SK-N-SH (cell line): ENCODE data around the gene TNFRSF12A. TPM values are rescaled to one million over a fixed set of nuclear protein-coding genes. Genes with fewer than 3 reads are reported as not detected.

Experiments
- CTCF ChIA-PET: fragments of 300-600, 350-600 bp; formaldehyde crosslinking; extraction: SDS; loops from one replicate; lab custom pipeline; 2021; lab: Yijun Ruan, JAX
- POLR2A ChIA-PET: fragments of 350-600 bp; sonication (Branson Sonifier 250); formaldehyde crosslinking; extraction: SDS; loops from one replicate; lab custom pipeline; 2020; ENCODE audit warnings: antibody characterized with exemption, inconsistent platforms; lab: Yijun Ruan, JAX
- DNase-seq: peaks from one replicate; pipeline ENCODE4 v3.0.0; 2012
- H2AFZ ChIP-seq: fragments of 200-600 bp; sonication (generic); 2 replicates; pipeline ENCODE4 v1.8.1; 2016; ENCODE audit warnings: antibody characterized with exemption, mild to moderate bottlenecking, low read depth
- H3F3A ChIP-seq: fragments of 200-600 bp; sonication (generic); replicated peaks from 2 replicates; pipeline ENCODE3; 2016; ENCODE audit warnings: antibody characterized with exemption, mild to moderate bottlenecking; ENCODE audit not compliant: insufficient read depth
- H3K27ac ChIP-seq, 2 experiments: fragments of 200-500 bp in 1 of 2; fragments of 200-600 bp in 1 of 2; sonication (Bioruptor generic) in 1 of 2; sonication (generic), shearing (Covaris generic) in 1 of 2; 2 replicates each; pipeline versions ENCODE4 v1.5.1 to v1.6.1; 2014 to 2016; ENCODE audit warnings: low read depth in 2 of 2, inconsistent platforms in 1 of 2, low read length in 1 of 2, mild to moderate bottlenecking in 1 of 2, mixed read lengths in 1 of 2
- H3K27me3 ChIP-seq: fragments of 200-600 bp; sonication (generic), shearing (Covaris generic); 2 replicates; pipeline ENCODE4 v1.6.1; 2016; ENCODE audit warnings: mixed run types; ENCODE audit not compliant: insufficient read depth
- H3K36me3 ChIP-seq, 2 experiments: fragments of 200-500 bp in 1 of 2; fragments of 200-600 bp in 1 of 2; sonication (Bioruptor generic) in 1 of 2; sonication (generic) in 1 of 2; replicated peaks in 1 of 2; 2 replicates each; pipeline versions ENCODE3 to v1.5.1; 2014 to 2016; ENCODE audit warnings: low read length in 1 of 2, mild to moderate bottlenecking in 1 of 2; ENCODE audit not compliant: insufficient read depth in 2 of 2, control insufficient read depth in 1 of 2
- H3K4me1 ChIP-seq, 2 experiments: fragments of 200-500 bp in 1 of 2; fragments of 200-600 bp in 1 of 2; sonication (Bioruptor generic) in 1 of 2; sonication (generic), shearing (Covaris generic) in 1 of 2; 2 replicates each; pipeline versions ENCODE4 v1.5.1 to v1.6.1; 2014 to 2016; ENCODE audit warnings: low read depth in 1 of 2, low read length in 1 of 2, mixed run types in 1 of 2; ENCODE audit not compliant: insufficient read depth in 2 of 2, control insufficient read depth in 1 of 2
- H3K4me2 ChIP-seq: fragments of 200-600 bp; sonication (generic), shearing (Covaris generic); 2 replicates; pipeline ENCODE4 v1.6.1; 2017; ENCODE audit warnings: mixed run types
- H3K4me3 ChIP-seq, 2 experiments: fragments of 200-500 bp in 1 of 2; fragments of 200-600 bp in 1 of 2; sonication (Bioruptor generic) in 1 of 2; sonication (generic), shearing (Covaris generic) in 1 of 2; 2 replicates each; pipeline versions ENCODE4 v1.5.1 to v1.8.1; 2014 to 2016; ENCODE audit warnings: low read depth in 2 of 2, inconsistent platforms in 1 of 2, low read length in 1 of 2, mild to moderate bottlenecking in 1 of 2, mixed read lengths in 1 of 2, moderate library complexity in 1 of 2
- H3K79me2 ChIP-seq: fragments of 200-600 bp; sonication (generic); 2 replicates; pipeline ENCODE4 v1.8.1; 2017; ENCODE audit warnings: mild to moderate bottlenecking; ENCODE audit not compliant: insufficient read depth
- H3K9ac ChIP-seq: fragments of 200-600 bp; sonication (generic); 2 replicates; pipeline ENCODE4 v1.6.1; 2017; ENCODE audit warnings: mixed run types
- H3K9me2 ChIP-seq: fragments of 200-600 bp; sonication (generic); 2 replicates; pipeline ENCODE4 v1.6.1; 2017; ENCODE audit warnings: mixed run types
- H3K9me3 ChIP-seq: fragments of 200-600 bp; sonication (generic); 2 replicates; pipeline ENCODE4 v1.6.1; 2017; ENCODE audit warnings: mixed run types, mild to moderate bottlenecking, moderate library complexity
- H4K20me1 ChIP-seq: fragments of 200-600 bp; sonication (generic); 2 replicates; pipeline ENCODE4 v1.6.1; 2017; ENCODE audit warnings: mild to moderate bottlenecking, mixed run types; ENCODE audit not compliant: insufficient read depth
- ELF1 ChIP-seq: IDR thresholded peaks from 2 replicates; pipeline ENCODE4 v1.4.0; 2012
- EP300 ChIP-seq, 2 experiments: IDR thresholded peaks; 2 replicates each; pipeline versions ENCODE4 v1.4.0 to v1.6.1; 2012; ENCODE audit warnings: borderline replicate concordance in 1 of 2, low read depth in 1 of 2, low read length in 1 of 2
- FOSL2 ChIP-seq: IDR thresholded peaks from 2 replicates; pipeline ENCODE4 v1.4.0; 2012; ENCODE audit warnings: low read depth, mild to moderate bottlenecking, moderate library complexity, borderline replicate concordance
- FOXJ3 ChIP-seq: sonication (generic); formaldehyde crosslinking; IDR thresholded peaks from 2 replicates; pipeline ENCODE4 v1.5.1; 2020; ENCODE audit warnings: mild to moderate bottlenecking, missing genetic modification reagents
- GABPA ChIP-seq: IDR thresholded peaks from 2 replicates; pipeline ENCODE4 v1.4.0; 2012; ENCODE audit warnings: low read depth, mild to moderate bottlenecking
- GATA2 ChIP-seq: sonication (generic); formaldehyde crosslinking; IDR thresholded peaks from 2 replicates; pipeline ENCODE4 v1.5.0; 2020; ENCODE audit warnings: mild to moderate bottlenecking, missing genetic modification reagents
- JUND ChIP-seq: IDR thresholded peaks from 2 replicates; pipeline ENCODE4 v1.4.0; 2012
- MEF2A ChIP-seq: IDR thresholded peaks from 2 replicates; pipeline ENCODE4 v1.4.0; 2012; ENCODE audit warnings: low read depth, borderline replicate concordance
- NFIC ChIP-seq: IDR thresholded peaks from 2 replicates; pipeline ENCODE4 v1.4.0; 2012; ENCODE audit warnings: borderline replicate concordance
- NRF1 ChIP-seq: IDR thresholded peaks from 2 replicates; pipeline ENCODE4 v1.6.1; 2012; ENCODE audit warnings: low read depth, mild to moderate bottlenecking, low read length
- RAD21 ChIP-seq: IDR thresholded peaks from 2 replicates; pipeline ENCODE4 v1.6.1; 2012; ENCODE audit warnings: mild to moderate bottlenecking, low read length
- RCOR1 ChIP-seq: fragments of 150-350 bp; IDR thresholded peaks from 2 replicates; pipeline ENCODE4 v1.6.1; 2017; ENCODE audit warnings: antibody characterized with exemption, low read length
- RFX5 ChIP-seq: IDR thresholded peaks from 2 replicates; pipeline ENCODE4 v1.6.1; 2012; ENCODE audit warnings: mild to moderate bottlenecking, improper control_type of control experiment, low read length
- SIN3A ChIP-seq: IDR thresholded peaks from 2 replicates; pipeline ENCODE4 v1.6.1; 2012; ENCODE audit warnings: low read depth, mild to moderate bottlenecking, low read length, moderate library complexity, borderline replicate concordance
- SMC3 ChIP-seq: IDR thresholded peaks from 2 replicates; pipeline ENCODE4 v1.6.1; 2012; ENCODE audit warnings: low read depth, low read length, improper control_type of control experiment
- TCF12 ChIP-seq: IDR thresholded peaks from 2 replicates; pipeline ENCODE4 v1.4.0; 2012
- TEAD4 ChIP-seq: IDR thresholded peaks from 2 replicates; pipeline ENCODE4 v1.4.0; 2012; ENCODE audit warnings: mild to moderate bottlenecking, borderline replicate concordance; ENCODE audit not compliant: insufficient read depth
- USF2 ChIP-seq: fragments of 150-350 bp; IDR thresholded peaks from 2 replicates; pipeline ENCODE4 v1.6.1; 2017; ENCODE audit warnings: antibody characterized with exemption, low read length, low read depth, borderline replicate concordance
- YY1 ChIP-seq: IDR thresholded peaks from 2 replicates; pipeline ENCODE4 v1.4.0; 2012; ENCODE audit warnings: low read depth, mild to moderate bottlenecking
- WGBS: methylation state at CpG from one replicate; pipeline ENCODE4 v1.1.6; 2017; ENCODE audit warnings: low lambda C conversion rate; 5-methylcytosine and 5-hydroxymethylcytosine counted together
- polyA plus RNA-seq, 3 experiments: library from polyadenylated mRNA; depleted of rRNA; stranded (reverse); fragments of >200 nt; gene quantifications; 2 replicates each; pipeline ENCODE4 v1.2.3, GENCODE V29; 2012
- TF ChIP-seq, protein P1 (sequence below): IDR thresholded peaks from 2 replicates; pipeline ENCODE4; 2012
- TF ChIP-seq, protein P2 (sequence below): fragments of 200-600 bp; sonication (generic); IDR thresholded peaks from 2 replicates; pipeline ENCODE4 v1.6.1; 2017; ENCODE audit warnings: antibody characterized with exemption, mild to moderate bottlenecking, moderate library complexity
- TF ChIP-seq, protein P3 (sequence below): IDR thresholded peaks from 2 replicates; pipeline ENCODE4 v1.4.0; 2012; ENCODE audit warnings: low read depth, borderline replicate concordance

TNFRSF12A gene
- polyA plus RNA-seq, 1 of the 3 experiments (the other 2 are of a cell fraction), result 374 TPM

GRCh38 chr16:3027489-3027795, 7.3 kb downstream of the TNFRSF12A start:
- Histone ChIP-seq H3F3A (peaks cover 46% of the 10 kb centered on the region), H3K9me3 (no peaks in the 10 kb centered on the region), H3K36me3 (peaks cover 11 to 22% of the 10 kb centered on the region in 2 experiments), H3K4me3 (no peak overlapping the region), H4K20me1 (peaks cover 12% of the 10 kb centered on the region), H3K4me1 (peaks cover 8 to 11% of the 10 kb centered on the region in 2 experiments; a peak in 3 of 4 replicates), H2AFZ (no peak overlapping the region), H3K27ac (no peak overlapping the region), H3K9ac (no peak overlapping the region), H3K27me3 (peaks cover 8% of the 10 kb centered on the region; the same call in 1 of the 2 replicates), H3K9me2 (no peaks in the 10 kb centered on the region), H3K4me2 (no peak overlapping the region), H3K79me2 (no peaks in the 10 kb centered on the region)
- no peak for TF ChIP-seq NRF1
- no peak for TF ChIP-seq RFX5
- TF ChIP-seq SMC3, result no peak
- TF ChIP-seq EP300 (IDR thresholded peaks at IDR 0.05; ENCODE audit: borderline replicate concordance in 1 of 2, low read depth in 1 of 2, low read length in 1 of 2), result no peak
- ChIA-PET POLR2A (no interaction called here), CTCF (interaction anchor here (1.1 to 9.8 kb wide), 21 partner anchors 7 to 110 kb away, joined by 3 to 141 read pairs (median 6); partner anchors contain the start of genes CLDN6, CLDN9, HCFC1R1 and IL32)
- WGBS, result 93% methylated on average over 4 of the region's 8 CpGs
- no peak for DNase-seq

DNA sequence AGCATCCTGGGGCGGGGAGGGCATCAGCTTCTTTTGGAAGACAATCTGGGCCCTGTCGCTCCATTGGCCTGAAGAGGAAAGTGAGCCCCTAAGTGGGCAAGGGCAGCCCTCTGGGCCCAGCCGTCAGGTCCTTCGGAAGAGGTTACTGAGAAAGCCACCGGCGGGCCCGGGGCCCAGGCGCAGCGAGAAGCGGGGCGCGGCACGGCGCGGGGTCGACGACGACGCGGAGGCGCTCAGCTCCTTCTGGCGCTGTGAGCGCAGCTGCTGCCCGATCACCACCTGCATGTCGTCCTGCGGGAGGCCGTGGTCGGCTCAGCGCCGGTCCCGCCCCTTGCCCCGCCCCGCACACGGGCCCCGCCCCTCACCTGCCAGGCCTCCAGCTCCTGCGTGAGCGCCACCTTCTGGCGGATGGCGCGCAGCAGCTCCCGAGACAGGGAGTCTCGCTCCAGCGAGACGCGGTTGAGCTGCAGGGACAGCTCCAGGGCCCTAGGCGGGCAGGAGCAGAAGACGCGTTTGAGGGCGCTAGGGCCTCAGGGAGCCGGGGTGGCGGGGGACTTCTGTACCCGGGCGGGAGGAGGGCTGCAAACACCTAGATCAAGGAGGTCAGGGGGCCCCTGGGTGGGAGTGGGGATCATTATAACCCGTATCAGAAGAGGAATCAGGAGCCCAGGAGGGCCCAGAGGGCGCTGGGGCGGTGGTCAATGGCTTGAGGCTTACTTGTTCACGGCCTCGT, 8.0 kb downstream of the TNFRSF12A start:
- peaks cover 16% of the 10 kb centered on the region; the same call in 1 of the 2 replicates for H3K27me3 ChIP-seq
- H2AFZ ChIP-seq, result no peak overlapping the region
- H3K4me2 ChIP-seq, result no peak overlapping the region
- H4K20me1 ChIP-seq, result peaks cover 12% of the 10 kb centered on the region
- H3K4me1 ChIP-seq, result peaks cover under 1 to 4% of the 10 kb centered on the region in 2 experiments; a peak in 3 of 4 replicates
- H3K36me3 ChIP-seq, result peaks cover 5 to 22% of the 10 kb centered on the region in 2 experiments
- H3F3A ChIP-seq, result peaks cover 38% of the 10 kb centered on the region
- no peaks in the 10 kb centered on the region for H3K79me2 ChIP-seq
- POLR2A ChIA-PET, result interaction anchor here (0.9 kb wide), 1 partner anchor 22 kb away, joined by 4 read pairs; no protein-coding TSS in a partner anchor
- peak; percentile 95 for DNase-seq
- WGBS, result 26% methylated on average over 23 of the region's 58 CpGs
- no peaks in the 10 kb centered on the region for H3K9me3 ChIP-seq
- CTCF ChIA-PET, result interaction anchor here (0.5 to 9.8 kb wide), 27 partner anchors 8 to 688 kb away, joined by 3 to 141 read pairs (median 6); partner anchors contain the start of genes ABCA3, CLDN6, CLDN9 and HCFC1R1
- H3K9ac ChIP-seq, result no peak overlapping the region
- H3K4me3 ChIP-seq, result no peak overlapping the region; a peak in 1 of 4 replicates
- no peaks in the 10 kb centered on the region for H3K9me2 ChIP-seq
- H3K27ac ChIP-seq, result no peak overlapping the region
- TF ChIP-seq RCOR1 (no peak), NFIC (no peak), TCF12 (no peak), RAD21 (peak; percentile 40), FOSL2 (no peak), TEAD4 (no peak), USF2 (no peak), EP300 (IDR thresholded peaks at IDR 0.05; ENCODE audit: borderline replicate concordance in 1 of 2, low read depth in 1 of 2, low read length in 1 of 2) (no peak), JUND (no peak), FOXJ3 (CRISPR knock-in tag) (no peak), SIN3A (no peak), GABPA (no peak), RFX5 (no peak), MEF2A (no peak), GATA2 (CRISPR knock-in tag) (no peak), YY1 (no peak), ELF1 (no peak), NRF1 (no peak)
- TF ChIP-seq, protein P1, sequence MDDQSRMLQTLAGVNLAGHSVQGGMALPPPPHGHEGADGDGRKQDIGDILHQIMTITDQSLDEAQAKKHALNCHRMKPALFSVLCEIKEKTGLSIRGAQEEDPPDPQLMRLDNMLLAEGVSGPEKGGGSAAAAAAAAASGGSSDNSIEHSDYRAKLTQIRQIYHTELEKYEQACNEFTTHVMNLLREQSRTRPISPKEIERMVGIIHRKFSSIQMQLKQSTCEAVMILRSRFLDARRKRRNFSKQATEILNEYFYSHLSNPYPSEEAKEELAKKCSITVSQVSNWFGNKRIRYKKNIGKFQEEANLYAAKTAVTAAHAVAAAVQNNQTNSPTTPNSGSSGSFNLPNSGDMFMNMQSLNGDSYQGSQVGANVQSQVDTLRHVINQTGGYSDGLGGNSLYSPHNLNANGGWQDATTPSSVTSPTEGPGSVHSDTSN, result no peak
- TF ChIP-seq, protein P2, sequence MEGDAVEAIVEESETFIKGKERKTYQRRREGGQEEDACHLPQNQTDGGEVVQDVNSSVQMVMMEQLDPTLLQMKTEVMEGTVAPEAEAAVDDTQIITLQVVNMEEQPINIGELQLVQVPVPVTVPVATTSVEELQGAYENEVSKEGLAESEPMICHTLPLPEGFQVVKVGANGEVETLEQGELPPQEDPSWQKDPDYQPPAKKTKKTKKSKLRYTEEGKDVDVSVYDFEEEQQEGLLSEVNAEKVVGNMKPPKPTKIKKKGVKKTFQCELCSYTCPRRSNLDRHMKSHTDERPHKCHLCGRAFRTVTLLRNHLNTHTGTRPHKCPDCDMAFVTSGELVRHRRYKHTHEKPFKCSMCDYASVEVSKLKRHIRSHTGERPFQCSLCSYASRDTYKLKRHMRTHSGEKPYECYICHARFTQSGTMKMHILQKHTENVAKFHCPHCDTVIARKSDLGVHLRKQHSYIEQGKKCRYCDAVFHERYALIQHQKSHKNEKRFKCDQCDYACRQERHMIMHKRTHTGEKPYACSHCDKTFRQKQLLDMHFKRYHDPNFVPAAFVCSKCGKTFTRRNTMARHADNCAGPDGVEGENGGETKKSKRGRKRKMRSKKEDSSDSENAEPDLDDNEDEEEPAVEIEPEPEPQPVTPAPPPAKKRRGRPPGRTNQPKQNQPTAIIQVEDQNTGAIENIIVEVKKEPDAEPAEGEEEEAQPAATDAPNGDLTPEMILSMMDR, result peak; percentile 60
- TF ChIP-seq, protein P3, sequence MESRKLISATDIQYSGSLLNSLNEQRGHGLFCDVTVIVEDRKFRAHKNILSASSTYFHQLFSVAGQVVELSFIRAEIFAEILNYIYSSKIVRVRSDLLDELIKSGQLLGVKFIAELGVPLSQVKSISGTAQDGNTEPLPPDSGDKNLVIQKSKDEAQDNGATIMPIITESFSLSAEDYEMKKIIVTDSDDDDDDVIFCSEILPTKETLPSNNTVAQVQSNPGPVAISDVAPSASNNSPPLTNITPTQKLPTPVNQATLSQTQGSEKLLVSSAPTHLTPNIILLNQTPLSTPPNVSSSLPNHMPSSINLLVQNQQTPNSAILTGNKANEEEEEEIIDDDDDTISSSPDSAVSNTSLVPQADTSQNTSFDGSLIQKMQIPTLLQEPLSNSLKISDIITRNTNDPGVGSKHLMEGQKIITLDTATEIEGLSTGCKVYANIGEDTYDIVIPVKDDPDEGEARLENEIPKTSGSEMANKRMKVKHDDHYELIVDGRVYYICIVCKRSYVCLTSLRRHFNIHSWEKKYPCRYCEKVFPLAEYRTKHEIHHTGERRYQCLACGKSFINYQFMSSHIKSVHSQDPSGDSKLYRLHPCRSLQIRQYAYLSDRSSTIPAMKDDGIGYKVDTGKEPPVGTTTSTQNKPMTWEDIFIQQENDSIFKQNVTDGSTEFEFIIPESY, result no peak
